GM18861 (cell line): ENCODE measurements around the gene SLC6A15.

Experiments
- ATAC-seq: cut with Tn5 transposase; IDR thresholded peaks from one replicate; pipeline ENCODE4 v1.9.1; 2021; ENCODE audit not compliant: unreplicated experiment

Gene SLC6A15

GRCh38 chr12:84810611-84811010 is 102.0 kb downstream of the SLC6A15 start:
- no peak for ATAC-seq
